Measurements from ENCODE around the gene ASCC1. TPM values are rescaled to one million over a fixed set of nuclear protein-coding genes. Genes with fewer than 3 reads are reported as not detected.

Gene ASCC1
- total RNA-seq, 4 donors from 2014 or later: 26.8 to 37.7 (median 34.9) TPM

DNA sequence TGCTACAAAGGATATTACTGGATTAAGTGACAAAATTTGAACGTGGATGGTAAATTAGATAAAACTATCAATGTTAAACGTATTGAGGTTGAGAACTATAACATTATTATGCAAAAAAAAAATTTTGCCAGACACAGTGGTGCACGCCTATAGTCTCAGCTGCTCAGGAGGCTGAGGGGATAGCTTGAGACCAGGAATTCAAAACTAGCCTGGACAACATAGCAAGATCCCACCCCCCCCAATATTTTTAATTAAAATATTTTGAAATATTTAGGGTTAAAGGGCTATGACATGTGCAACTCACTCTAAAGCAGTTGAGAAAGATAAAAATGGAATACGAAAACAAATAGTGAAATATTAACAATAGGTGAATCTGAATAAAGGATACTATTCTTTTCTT is 45.3 kb downstream of the ASCC1 start:
- no peak for TF ChIP-seq CTCF (IDR thresholded peaks at IDR 0.05; ENCODE audit: low read depth)

DNA sequence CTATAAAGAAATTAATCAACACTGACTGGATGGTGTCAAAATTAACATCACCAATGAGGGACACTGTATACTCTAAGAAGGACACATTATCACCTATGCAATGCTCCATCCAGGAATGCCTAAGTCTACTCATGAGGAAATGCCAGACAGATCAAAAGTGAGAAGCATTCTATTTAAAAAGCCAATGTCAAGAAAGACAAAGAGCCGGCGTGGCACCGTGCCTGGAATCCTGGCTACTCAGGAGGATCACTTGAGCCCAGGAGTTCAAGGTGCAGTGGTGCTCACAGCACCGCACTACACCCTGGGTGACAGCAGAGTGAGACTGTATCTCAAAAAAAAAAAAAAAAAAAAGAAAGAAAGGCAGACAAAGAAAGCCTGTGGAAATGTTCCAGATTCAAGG is 45.8 kb downstream of the ASCC1 start:
- TF ChIP-seq CTCF (IDR thresholded peaks at IDR 0.05; ENCODE audit: low read depth): no peak

- no peak for TF ChIP-seq CTCF (IDR thresholded peaks at IDR 0.05; ENCODE audit: low read depth)
Measured at GRCh38 chr10:72167118-72167517, 49.0 kb downstream of the ASCC1 start.

DNA sequence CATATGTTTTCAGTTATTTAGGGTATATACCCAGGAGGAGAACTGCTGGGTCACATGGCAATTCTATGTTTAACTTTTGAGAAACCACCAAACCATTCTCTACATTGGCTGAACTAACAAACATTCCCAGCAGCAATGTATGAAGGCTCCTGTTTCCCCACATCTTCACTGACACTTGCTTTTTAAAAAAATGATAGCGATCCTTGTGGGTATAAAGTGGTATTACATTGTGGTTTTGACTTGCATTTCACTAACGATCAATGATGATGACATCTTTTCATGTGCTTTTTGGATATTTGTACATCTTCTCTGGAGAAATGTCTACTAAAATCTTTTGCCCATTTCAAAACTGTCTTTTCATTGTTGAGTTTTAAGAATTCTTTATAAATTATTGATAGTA is 51.5 kb downstream of the ASCC1 start:
- no peak for TF ChIP-seq CTCF (IDR thresholded peaks at IDR 0.05; ENCODE audit: low read depth)

GRCh38 chr10:72162978-72163377 is 53.1 kb downstream of the ASCC1 start:
- TF ChIP-seq CTCF (IDR thresholded peaks at IDR 0.05; ENCODE audit: low read depth): no peak

DNA sequence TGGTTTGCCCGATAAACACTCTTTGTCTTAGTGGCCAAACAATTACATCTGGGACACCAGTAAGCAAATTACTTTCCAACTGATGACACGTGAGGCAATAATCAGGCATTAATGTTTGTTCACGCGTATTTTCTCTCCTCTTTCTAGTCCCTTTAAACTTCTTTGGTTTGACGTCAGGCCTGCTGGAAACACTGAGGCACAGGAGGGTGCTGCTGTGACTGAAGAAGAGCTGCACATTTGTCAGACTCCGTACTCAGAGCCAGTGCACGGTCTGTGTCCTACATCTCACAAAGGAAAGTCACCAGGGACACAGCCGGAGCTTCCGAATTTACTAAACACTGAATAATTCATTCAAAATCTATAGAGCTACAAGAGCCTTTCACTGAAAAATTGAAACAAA is 57.9 kb downstream of the ASCC1 start:
- no peak for TF ChIP-seq CTCF (IDR thresholded peaks at IDR 0.05; ENCODE audit: low read depth)

DNA sequence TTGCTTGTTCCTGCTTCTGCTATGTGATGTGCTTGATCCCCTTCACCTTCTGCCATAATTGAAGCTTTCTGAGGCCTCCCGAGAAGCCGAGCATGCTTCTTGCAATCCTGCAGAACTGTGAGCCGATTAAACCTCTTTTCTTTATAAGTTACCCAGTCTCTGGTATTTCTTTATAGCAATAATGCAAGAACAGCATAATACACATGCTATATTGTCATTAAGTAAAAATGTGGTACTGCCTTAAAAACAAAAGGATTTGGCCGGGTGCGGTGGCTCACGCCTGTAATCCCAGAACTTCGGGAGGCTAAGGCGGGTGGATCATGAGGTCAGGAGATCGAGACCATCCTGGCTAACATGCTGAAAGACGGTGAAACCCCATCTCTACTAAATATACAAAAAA is 59.9 kb downstream of the ASCC1 start:
- no peak for TF ChIP-seq CTCF (IDR thresholded peaks at IDR 0.05; ENCODE audit: low read depth)

Measured in subcutaneous adipose tissue (tissue), 4 donors.